Neural cell (in vitro differentiated cells): ENCODE measurements around the gene RABGAP1L. TPM values are rescaled to one million over a fixed set of nuclear protein-coding genes. Genes with fewer than 3 reads are reported as not detected.
"Not testable (repeated sequence)": the region's sequence is repeated elsewhere in the genome, so short reads cannot be mapped to it uniquely, and the experiment has no call there.

Experiments
- H2AFZ ChIP-seq: fragments of 200-600, 300-800 bp; sonication (generic), shearing (Covaris generic); 2 replicates; pipeline ENCODE4 v1.6.0; 2014; ENCODE audit warnings: low read depth, mild to moderate bottlenecking, antibody characterized with exemption, low read length, moderate library complexity
- H3F3A ChIP-seq: fragments of 200-600 bp; shearing (Covaris generic); 2 replicates; pipeline ENCODE4 v1.6.1; 2016; ENCODE audit warnings: mild to moderate bottlenecking, moderate library complexity, mixed read lengths, antibody characterized with exemption, low read length; ENCODE audit not compliant: insufficient read depth, poor library complexity, severe bottlenecking
- H3K27ac ChIP-seq: fragments of 200-600, 300-800 bp; sonication (generic), shearing (Covaris generic); 2 replicates; pipeline ENCODE4 v1.5.1; 2014; ENCODE audit warnings: mild to moderate bottlenecking, low read length, moderate library complexity
- H3K27me3 ChIP-seq: fragments of 300-800, 200-600 bp; sonication (generic), shearing (Covaris generic); 2 replicates; pipeline ENCODE4 v1.6.0; 2014; ENCODE audit warnings: mild to moderate bottlenecking, low read depth, low read length, moderate library complexity; ENCODE audit not compliant: insufficient read depth
- H3K36me3 ChIP-seq: fragments of 300-800, 200-600 bp; sonication (generic), shearing (Covaris generic); 2 replicates; pipeline ENCODE4 v1.5.1; 2014; ENCODE audit warnings: mild to moderate bottlenecking, antibody characterized with exemption, low read length, moderate library complexity; ENCODE audit not compliant: insufficient read depth
- H3K4me2 ChIP-seq: fragments of 300-800, 200-600 bp; sonication (generic), shearing (Covaris generic); 2 replicates; pipeline ENCODE4 v1.6.0; 2014; ENCODE audit warnings: mild to moderate bottlenecking, low read length
- H3K4me3 ChIP-seq: fragments of 300-800, 200-600 bp; sonication (generic), shearing (Covaris generic); 2 replicates; pipeline ENCODE4 v1.5.1; 2014; ENCODE audit warnings: mild to moderate bottlenecking, low read length, moderate library complexity
- H3K79me2 ChIP-seq: fragments of 200-600 bp; shearing (Covaris generic); replicated peaks from 2 replicates; pipeline ENCODE4 v1.6.0; 2014; ENCODE audit warnings: mild to moderate bottlenecking, low read length, moderate library complexity; ENCODE audit not compliant: insufficient read depth
- H3K9ac ChIP-seq: fragments of 300-800, 200-600 bp; sonication (generic), shearing (Covaris generic); 2 replicates; pipeline ENCODE4 v1.6.1; 2016; ENCODE audit warnings: mild to moderate bottlenecking, low read length, mixed read lengths
- H3K9me2 ChIP-seq: fragments of 200-600 bp; shearing (Covaris generic); 2 replicates; pipeline ENCODE4 v1.6.1; 2016; ENCODE audit warnings: mild to moderate bottlenecking, low read length, mixed read lengths; ENCODE audit not compliant: insufficient read depth
- H3K9me3 ChIP-seq: fragments of 200-600, 300-800 bp; sonication (generic), shearing (Covaris generic); 2 replicates; pipeline ENCODE4 v1.6.1; 2016; ENCODE audit warnings: mild to moderate bottlenecking, mixed run types, low read length, moderate library complexity, mixed read lengths
- H4K20me1 ChIP-seq: fragments of 200-600 bp; shearing (Covaris generic); 2 replicates; pipeline ENCODE4 v1.6.1; 2016; ENCODE audit warnings: mild to moderate bottlenecking, mixed run types; ENCODE audit not compliant: insufficient read depth
- EP300 ChIP-seq: fragments of 450-650 bp; conservative IDR thresholded peaks from 2 replicates; pipeline ENCODE4 v1.6.1; 2014; ENCODE audit warnings: antibody characterized with exemption, mild to moderate bottlenecking, moderate library complexity; ENCODE audit not compliant: poor library complexity, severe bottlenecking
- EZH2 ChIP-seq: fragments of 200-600, 300-800 bp; shearing (Covaris generic), sonication (generic); IDR thresholded peaks from 2 replicates; pipeline ENCODE4 v1.6.1; 2014; ENCODE audit warnings: antibody characterized with exemption, low read length, borderline replicate concordance, mild to moderate bottlenecking; ENCODE audit not compliant: insufficient read depth, poor library complexity, severe bottlenecking
- MXI1 ChIP-seq: fragments of 450-650 bp; conservative IDR thresholded peaks from 2 replicates; pipeline ENCODE4 v1.6.1; 2014; ENCODE audit warnings: antibody characterized with exemption, mild to moderate bottlenecking; ENCODE audit not compliant: poor library complexity, severe bottlenecking
- POLR2AphosphoS5 ChIP-seq: IDR thresholded peaks from 2 replicates; pipeline ENCODE4 v1.6.1; 2012
- RAD21 ChIP-seq: fragments of 450-650 bp; conservative IDR thresholded peaks from 2 replicates; pipeline ENCODE4 v1.6.1; 2014; ENCODE audit warnings: antibody characterized with exemption, mild to moderate bottlenecking, moderate library complexity
- REST ChIP-seq: IDR thresholded peaks from 2 replicates; pipeline ENCODE4 v1.6.1; 2012; ENCODE audit warnings: borderline replicate concordance
- SMC3 ChIP-seq: fragments of 450-650 bp; conservative IDR thresholded peaks from 2 replicates; pipeline ENCODE4 v1.6.1; 2014; ENCODE audit warnings: antibody characterized with exemption, mild to moderate bottlenecking, moderate library complexity; ENCODE audit not compliant: poor library complexity
- TAF1 ChIP-seq: IDR thresholded peaks from 2 replicates; pipeline ENCODE4 v1.6.1; 2012; ENCODE audit warnings: low read depth
- polyA plus RNA-seq: library from polyadenylated mRNA; depleted of rRNA; stranded (reverse); fragments of >200 nt; gene quantifications from 2 replicates; pipeline ENCODE4 v1.2.3, GENCODE V29; 2014
- TF ChIP-seq, protein P1 (sequence below): fragments of 450-650 bp; IDR thresholded peaks from 2 replicates; pipeline ENCODE4 v1.5.1; 2014; ENCODE audit warnings: antibody characterized with exemption, mild to moderate bottlenecking, moderate library complexity; ENCODE audit not compliant: poor library complexity, severe bottlenecking

The RABGAP1L gene
- polyA plus RNA-seq, 1 donor from 2014 or later = 32.2 TPM

DNA sequence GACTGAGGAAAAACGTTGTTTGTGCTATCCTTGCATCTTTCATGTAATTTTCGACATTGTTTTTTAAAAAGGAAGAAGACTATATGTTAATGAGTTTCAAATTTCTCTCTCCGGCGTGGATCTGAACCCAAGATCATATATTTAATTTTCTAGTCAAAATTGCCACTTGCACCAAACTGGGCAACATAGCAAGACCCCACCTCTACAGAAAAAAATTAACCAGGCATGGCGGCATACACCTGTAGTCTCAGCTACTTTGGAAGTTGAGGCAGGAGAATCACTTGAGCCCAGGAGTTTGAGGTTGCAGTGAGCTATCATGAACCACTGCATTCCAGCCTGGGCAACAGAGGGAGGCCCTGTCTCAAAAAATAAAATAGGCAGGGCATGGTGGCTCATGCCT is 16.5 kb upstream of the RABGAP1L start:
- Histone ChIP-seq H3K36me3 (no peaks in the 10 kb centered on the region), H4K20me1 (no peaks in the 10 kb centered on the region), H3K4me2 (no peak overlapping the region), H2AFZ (no peak overlapping the region), H3K27me3 (no peaks in the 10 kb centered on the region), H3K4me3 (no peak overlapping the region), H3K9me3 (no peaks in the 10 kb centered on the region), H3K27ac (no peak overlapping the region), H3K9ac (no peak overlapping the region), H3F3A (no peaks in the 10 kb centered on the region), H3K79me2 (no peaks in the 10 kb centered on the region), H3K9me2 (no peaks in the 10 kb centered on the region)
- no peak for TF ChIP-seq TAF1
- no peak for TF ChIP-seq MXI1
- TF ChIP-seq, protein P1, sequence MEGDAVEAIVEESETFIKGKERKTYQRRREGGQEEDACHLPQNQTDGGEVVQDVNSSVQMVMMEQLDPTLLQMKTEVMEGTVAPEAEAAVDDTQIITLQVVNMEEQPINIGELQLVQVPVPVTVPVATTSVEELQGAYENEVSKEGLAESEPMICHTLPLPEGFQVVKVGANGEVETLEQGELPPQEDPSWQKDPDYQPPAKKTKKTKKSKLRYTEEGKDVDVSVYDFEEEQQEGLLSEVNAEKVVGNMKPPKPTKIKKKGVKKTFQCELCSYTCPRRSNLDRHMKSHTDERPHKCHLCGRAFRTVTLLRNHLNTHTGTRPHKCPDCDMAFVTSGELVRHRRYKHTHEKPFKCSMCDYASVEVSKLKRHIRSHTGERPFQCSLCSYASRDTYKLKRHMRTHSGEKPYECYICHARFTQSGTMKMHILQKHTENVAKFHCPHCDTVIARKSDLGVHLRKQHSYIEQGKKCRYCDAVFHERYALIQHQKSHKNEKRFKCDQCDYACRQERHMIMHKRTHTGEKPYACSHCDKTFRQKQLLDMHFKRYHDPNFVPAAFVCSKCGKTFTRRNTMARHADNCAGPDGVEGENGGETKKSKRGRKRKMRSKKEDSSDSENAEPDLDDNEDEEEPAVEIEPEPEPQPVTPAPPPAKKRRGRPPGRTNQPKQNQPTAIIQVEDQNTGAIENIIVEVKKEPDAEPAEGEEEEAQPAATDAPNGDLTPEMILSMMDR = no peak
- no peak for TF ChIP-seq EZH2
- TF ChIP-seq RAD21 = no peak
- TF ChIP-seq SMC3 = no peak
- no peak for TF ChIP-seq REST
- TF ChIP-seq EP300 = no peak
- TF ChIP-seq POLR2AphosphoS5 = no peak

- H3F3A ChIP-seq, H2AFZ ChIP-seq, H3K27ac ChIP-seq, H3K9me2 ChIP-seq, H4K20me1 ChIP-seq, H3K4me3 ChIP-seq, H3K9me3 ChIP-seq, H3K4me2 ChIP-seq, H3K79me2 ChIP-seq, H3K36me3 ChIP-seq, H3K9ac ChIP-seq, H3K27me3 ChIP-seq: not testable (repeated sequence)
Measured at GRCh38 chr1:174143727-174144396, 15.5 kb upstream of the RABGAP1L start.

GRCh38 chr1:174144397-174144783 is 14.9 kb upstream of the RABGAP1L start:
- H2AFZ ChIP-seq, H4K20me1 ChIP-seq, H3K79me2 ChIP-seq, H3K9me2 ChIP-seq, H3K36me3 ChIP-seq, H3K9me3 ChIP-seq, H3K4me2 ChIP-seq, H3K4me3 ChIP-seq, H3K27ac ChIP-seq, H3K27me3 ChIP-seq, H3K9ac ChIP-seq, H3F3A ChIP-seq: not testable (repeated sequence)
